ENCODE measurements around the gene METTL3.
"Not testable (repeated sequence)": the region's sequence is repeated elsewhere in the genome, so short reads cannot be mapped to it uniquely, and the experiment has no call there.

Gene METTL3

GRCh38 chr14:21510735-21511657 lies at the start of gene METTL3:
Gene METTL3 (minus strand): TSS chr14:21511340. CDS start chr14:21511223, 117 bp downstream.
- no peaks in the 10 kb centered on the region for H3K9me3 ChIP-seq (ENCODE audit: low read length)
- peak within 1 kb of the TSS; percentile 66 for H2AFZ ChIP-seq (ENCODE audit: low read depth, low read length)
- H3K4me3 ChIP-seq (ENCODE audit: low read length), result peak within 1 kb of the TSS; percentile 79
- H3K27me3 ChIP-seq (ENCODE audit: insufficient read depth, low read length), result no peaks in the 10 kb centered on the region
- H3K36me3 ChIP-seq (ENCODE audit: insufficient read depth, low read length), result peaks cover 22% of the 10 kb centered on the region
- peaks cover 19% of the 10 kb centered on the region for H3K4me1 ChIP-seq (ENCODE audit: insufficient read depth, low read length)

GRCh38 chr14:21558703-21559170 lies 47.6 kb upstream of the METTL3 start:
- Histone ChIP-seq H3K4me1 (ENCODE audit: insufficient read depth, low read length) (peaks cover 15% of the 10 kb centered on the region), H2AFZ (ENCODE audit: low read depth, low read length) (no peak overlapping the region), H3K27me3 (ENCODE audit: insufficient read depth, low read length) (no peaks in the 10 kb centered on the region), H3K36me3 (ENCODE audit: insufficient read depth, low read length) (no peaks in the 10 kb centered on the region), H3K9me3 (ENCODE audit: low read length) (no peaks in the 10 kb centered on the region), H3K4me3 (ENCODE audit: low read length) (no peak overlapping the region)

- no peaks in the 10 kb centered on the region for H3K27me3 ChIP-seq (ENCODE audit: insufficient read depth, low read length)
- peak overlapping the region; percentile 31 for H3K4me3 ChIP-seq (ENCODE audit: low read length)
- H2AFZ ChIP-seq (ENCODE audit: low read depth, low read length), result peak overlapping the region; percentile 18
- H3K36me3 ChIP-seq (ENCODE audit: insufficient read depth, low read length), result no peaks in the 10 kb centered on the region
- H3K4me1 ChIP-seq (ENCODE audit: insufficient read depth, low read length), result peaks cover 15% of the 10 kb centered on the region
- no peaks in the 10 kb centered on the region for H3K9me3 ChIP-seq (ENCODE audit: low read length)
These were observed 46.2 kb upstream of the METTL3 start for GRCh38 chr14:21557084-21557901.

- Histone ChIP-seq H3K36me3 (ENCODE audit: insufficient read depth, low read length) (no peaks in the 10 kb centered on the region), H3K4me1 (ENCODE audit: insufficient read depth, low read length) (peaks cover 15% of the 10 kb centered on the region), H3K4me3 (ENCODE audit: low read length) (no peak overlapping the region), H3K9me3 (ENCODE audit: low read length) (no peaks in the 10 kb centered on the region), H3K27me3 (ENCODE audit: insufficient read depth, low read length) (no peaks in the 10 kb centered on the region), H2AFZ (ENCODE audit: low read depth, low read length) (no peak overlapping the region)
These were observed 45.4 kb upstream of the METTL3 start for GRCh38 chr14:21556378-21557083.

- no peaks in the 10 kb centered on the region for H3K9me3 ChIP-seq (ENCODE audit: low read length)
- H3K4me1 ChIP-seq (ENCODE audit: insufficient read depth, low read length), result peaks cover 15% of the 10 kb centered on the region
- no peak overlapping the region for H2AFZ ChIP-seq (ENCODE audit: low read depth, low read length)
- no peaks in the 10 kb centered on the region for H3K27me3 ChIP-seq (ENCODE audit: insufficient read depth, low read length)
- no peaks in the 10 kb centered on the region for H3K36me3 ChIP-seq (ENCODE audit: insufficient read depth, low read length)
- no peak overlapping the region for H3K4me3 ChIP-seq (ENCODE audit: low read length)
These were observed 42.1 kb upstream of the METTL3 start for GRCh38 chr14:21553266-21553665.

- not testable (repeated sequence) for H3K9me3 ChIP-seq (ENCODE audit: low read length); H2AFZ ChIP-seq (ENCODE audit: low read depth, low read length); H3K27me3 ChIP-seq (ENCODE audit: insufficient read depth, low read length); H3K4me3 ChIP-seq (ENCODE audit: low read length); H3K36me3 ChIP-seq (ENCODE audit: insufficient read depth, low read length)
- H3K4me1 ChIP-seq (ENCODE audit: insufficient read depth, low read length), result peaks cover 25% of the 10 kb centered on the region
These were observed 33.4 kb upstream of the METTL3 start for GRCh38 chr14:21544588-21544987.

- Histone ChIP-seq H2AFZ (ENCODE audit: low read depth, low read length) (peak overlapping the region; percentile 74), H3K27me3 (ENCODE audit: insufficient read depth, low read length) (no peaks in the 10 kb centered on the region), H3K4me3 (ENCODE audit: low read length) (peak overlapping the region; percentile 42), H3K36me3 (ENCODE audit: insufficient read depth, low read length) (no peaks in the 10 kb centered on the region), H3K9me3 (ENCODE audit: low read length) (no peaks in the 10 kb centered on the region), H3K4me1 (ENCODE audit: insufficient read depth, low read length) (peaks cover 30% of the 10 kb centered on the region)
These were observed 32.8 kb upstream of the METTL3 start for GRCh38 chr14:21543963-21544362.

GRCh38 chr14:21543521-21543960 lies 32.4 kb upstream of the METTL3 start:
- no peaks in the 10 kb centered on the region for H3K36me3 ChIP-seq (ENCODE audit: insufficient read depth, low read length)
- peak overlapping the region; percentile 74 for H2AFZ ChIP-seq (ENCODE audit: low read depth, low read length)
- no peaks in the 10 kb centered on the region for H3K27me3 ChIP-seq (ENCODE audit: insufficient read depth, low read length)
- no peaks in the 10 kb centered on the region for H3K9me3 ChIP-seq (ENCODE audit: low read length)
- H3K4me1 ChIP-seq (ENCODE audit: insufficient read depth, low read length), result peaks cover 34% of the 10 kb centered on the region
- peak overlapping the region; percentile 42 for H3K4me3 ChIP-seq (ENCODE audit: low read length)

GRCh38 chr14:21541413-21542074 lies 30.4 kb upstream of the METTL3 start:
- Histone ChIP-seq H3K27me3 (ENCODE audit: insufficient read depth, low read length) (no peaks in the 10 kb centered on the region), H3K9me3 (ENCODE audit: low read length) (no peaks in the 10 kb centered on the region), H2AFZ (ENCODE audit: low read depth, low read length) (no peak overlapping the region), H3K4me3 (ENCODE audit: low read length) (no peak overlapping the region), H3K4me1 (ENCODE audit: insufficient read depth, low read length) (peaks cover 46% of the 10 kb centered on the region), H3K36me3 (ENCODE audit: insufficient read depth, low read length) (no peaks in the 10 kb centered on the region)

GRCh38 chr14:21539189-21539940 lies 28.2 kb upstream of the METTL3 start:
- peak overlapping the region; percentile 26 for H3K4me3 ChIP-seq (ENCODE audit: low read length)
- H3K36me3 ChIP-seq (ENCODE audit: insufficient read depth, low read length), result no peaks in the 10 kb centered on the region
- H3K9me3 ChIP-seq (ENCODE audit: low read length), result no peaks in the 10 kb centered on the region
- no peak overlapping the region for H2AFZ ChIP-seq (ENCODE audit: low read depth, low read length)
- no peaks in the 10 kb centered on the region for H3K27me3 ChIP-seq (ENCODE audit: insufficient read depth, low read length)
- H3K4me1 ChIP-seq (ENCODE audit: insufficient read depth, low read length), result peaks cover 52% of the 10 kb centered on the region

GRCh38 chr14:21537090-21537424 lies 25.9 kb upstream of the METTL3 start:
- Histone ChIP-seq H2AFZ (ENCODE audit: low read depth, low read length) (peak overlapping the region; percentile 57), H3K4me3 (ENCODE audit: low read length) (peak overlapping the region; percentile 71), H3K9me3 (ENCODE audit: low read length) (no peaks in the 10 kb centered on the region), H3K4me1 (ENCODE audit: insufficient read depth, low read length) (peaks cover 50% of the 10 kb centered on the region), H3K36me3 (ENCODE audit: insufficient read depth, low read length) (no peaks in the 10 kb centered on the region), H3K27me3 (ENCODE audit: insufficient read depth, low read length) (no peaks in the 10 kb centered on the region)

Measured in neuron (in vitro differentiated cells).